NB4 (cell line): ENCODE data around the gene TEX10.

Source experiments
- DNase-seq: peaks from one replicate; pipeline ENCODE4 v3.0.0; 2010; ENCODE audit warnings: low read depth
- H3K4me3 ChIP-seq: one replicate; pipeline ENCODE4 v1.5.1; 2011; ENCODE audit warnings: mild to moderate bottlenecking, low read depth, low read length, moderate library complexity
- CTCF ChIP-seq: IDR thresholded peaks from one replicate; pipeline ENCODE4 v1.5.1; 2012; ENCODE audit warnings: low read depth, low read length
- MAX ChIP-seq: IDR thresholded peaks from 2 replicates; pipeline ENCODE4 v1.6.1; 2011; ENCODE audit warnings: low read depth, low read length
- MYC ChIP-seq: IDR thresholded peaks from 2 replicates; pipeline ENCODE4 v1.6.1; 2011; ENCODE audit warnings: low read depth, low read length
- POLR2A ChIP-seq: IDR thresholded peaks from 2 replicates; pipeline ENCODE4 v1.6.1; 2011; ENCODE audit warnings: mild to moderate bottlenecking; ENCODE audit not compliant: insufficient read length; ENCODE audit errors: extremely low read depth

TEX10 gene

GRCh38 chr9:100368672-100369071 is 15.9 kb upstream of the TEX10 start:
- no peak for TF ChIP-seq POLR2A
- TF ChIP-seq MAX: no peak
- TF ChIP-seq MYC: no peak
- TF ChIP-seq CTCF: no peak
- DNase-seq: no peak
- H3K4me3 ChIP-seq: no peak overlapping the region

DNA sequence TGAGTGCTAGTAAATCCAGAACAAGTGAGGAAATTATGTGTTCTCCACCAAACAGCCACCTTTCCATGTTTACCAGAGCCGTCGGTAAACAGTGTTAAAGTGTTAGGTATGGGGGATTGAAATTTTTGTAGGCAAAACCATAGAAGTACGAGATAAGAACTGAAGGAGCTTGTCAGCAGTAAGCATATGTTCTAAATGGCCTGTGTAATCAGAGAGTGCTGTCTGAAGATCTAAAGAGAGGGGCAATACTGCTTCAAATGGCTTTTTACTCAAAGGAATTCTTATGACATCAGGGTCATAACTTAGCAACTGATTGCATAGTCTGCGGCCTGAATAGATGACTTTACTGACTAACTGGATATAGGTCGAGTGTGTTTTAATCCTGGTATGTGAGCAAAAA is 13.4 kb upstream of the TEX10 start:
- no peak for DNase-seq
- H3K4me3 ChIP-seq: no peak overlapping the region
- TF ChIP-seq MYC: no peak
- no peak for TF ChIP-seq MAX
- no peak for TF ChIP-seq CTCF
- TF ChIP-seq POLR2A: no peak

- DNase-seq: no peak
- TF ChIP-seq MAX (no peak), CTCF (no peak), POLR2A (no peak), MYC (no peak)
- H3K4me3 ChIP-seq: no peak overlapping the region
Observed at GRCh38 chr9:100364013-100364412, 11.3 kb upstream of the TEX10 start.

DNA sequence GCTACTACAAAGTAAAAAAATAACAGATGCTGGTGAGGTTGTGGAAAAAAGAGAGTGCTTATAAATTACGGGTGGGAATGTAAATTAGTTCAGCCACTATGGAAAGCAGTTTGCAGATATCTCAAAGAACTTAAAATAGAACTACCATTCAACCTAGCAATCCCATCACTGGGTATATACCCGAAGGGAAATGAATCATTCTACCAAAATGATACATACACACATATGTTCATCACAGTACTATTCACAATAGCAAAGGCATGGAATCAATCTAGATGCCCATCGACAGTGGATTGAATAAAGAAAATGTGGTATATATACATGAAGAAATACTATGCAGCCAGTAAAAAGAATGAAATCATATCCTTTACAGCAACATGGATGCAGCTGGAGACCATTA is 6.3 kb upstream of the TEX10 start:
- no peak for TF ChIP-seq MYC
- no peak for TF ChIP-seq MAX
- no peak for TF ChIP-seq POLR2A
- no peak for TF ChIP-seq CTCF
- H3K4me3 ChIP-seq: no peak overlapping the region
- no peak for DNase-seq

DNA sequence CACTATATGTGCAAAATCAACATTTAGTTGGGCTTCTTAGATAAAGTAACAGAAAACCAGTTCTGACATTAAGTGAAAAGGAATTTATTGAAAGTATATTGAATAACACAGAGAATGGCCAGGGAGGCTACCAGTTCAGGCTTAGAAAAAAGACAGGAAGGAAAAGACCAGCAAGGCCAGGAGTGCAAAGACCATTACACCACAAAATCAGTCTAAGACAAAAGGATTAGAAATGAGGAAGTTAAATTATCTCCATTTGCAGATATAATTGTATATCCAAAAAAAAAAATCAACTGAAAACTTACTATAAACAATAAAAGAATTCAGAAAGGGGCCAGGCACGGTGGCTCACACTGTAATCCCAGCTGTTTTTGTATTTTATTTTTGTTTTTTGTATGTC is 4.8 kb upstream of the TEX10 start:
- peak; percentile 42 for DNase-seq
- TF ChIP-seq CTCF (no peak), POLR2A (no peak), MAX (no peak), MYC (no peak)
- H3K4me3 ChIP-seq: no peak overlapping the region

DNA sequence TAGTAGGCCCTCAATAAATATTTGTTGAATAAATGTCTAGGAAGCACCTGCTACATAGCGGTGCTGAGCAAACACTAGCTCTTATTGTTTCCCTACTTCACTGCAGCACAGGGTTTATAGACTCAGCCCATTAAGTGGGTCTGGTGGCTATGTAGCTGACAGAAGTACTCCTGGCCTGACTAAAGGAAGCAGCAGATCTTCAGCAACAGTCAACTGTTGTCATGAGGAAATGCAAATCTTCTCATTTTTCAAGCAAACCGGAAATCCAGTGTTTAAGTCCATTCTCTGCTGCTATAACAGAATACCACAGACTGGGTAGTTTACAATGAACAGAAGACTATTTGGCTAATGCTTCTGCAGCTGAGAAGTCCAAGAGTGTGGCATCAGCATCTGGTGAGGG is 2.8 kb upstream of the TEX10 start:
- TF ChIP-seq MAX (no peak), POLR2A (no peak), CTCF (no peak), MYC (no peak)
- peak; percentile 16 for DNase-seq
- H3K4me3 ChIP-seq: no peak overlapping the region
